ENCODE measurements around the gene DPF3.

DPF3 gene

GRCh38 chr14:72744416-72745120 lies 149.3 kb downstream of the DPF3 start:
- DNase-seq (ENCODE audit: low read depth in 2 of 3, low spot score in 2 of 3) = no peak

- no peak for DNase-seq (ENCODE audit: low read depth in 2 of 3, low spot score in 2 of 3)
These were observed 150.3 kb downstream of the DPF3 start for GRCh38 chr14:72743626-72744025.

GRCh38 chr14:72742838-72743195 lies 151.1 kb downstream of the DPF3 start:
- no peak for DNase-seq (ENCODE audit: low read depth in 2 of 3, low spot score in 2 of 3)

- DNase-seq (ENCODE audit: low read depth in 2 of 3, low spot score in 2 of 3) = no peak
These were observed 151.6 kb downstream of the DPF3 start for GRCh38 chr14:72742118-72742837.

- no peak for DNase-seq (ENCODE audit: low read depth in 2 of 3, low spot score in 2 of 3)
These were observed 152.1 kb downstream of the DPF3 start for GRCh38 chr14:72741826-72742117.

- DNase-seq (ENCODE audit: low read depth in 2 of 3, low spot score in 2 of 3) = no peak
These were observed 152.7 kb downstream of the DPF3 start for GRCh38 chr14:72740966-72741825.

GRCh38 chr14:72740504-72740961 lies 153.4 kb downstream of the DPF3 start:
- DNase-seq (ENCODE audit: low read depth in 2 of 3, low spot score in 2 of 3) = no peak

GRCh38 chr14:72739446-72740405 lies 154.2 kb downstream of the DPF3 start:
- DNase-seq (ENCODE audit: low read depth in 2 of 3, low spot score in 2 of 3) = no peak

GRCh38 chr14:72738161-72738611 lies 155.7 kb downstream of the DPF3 start:
- DNase-seq (ENCODE audit: low read depth in 2 of 3, low spot score in 2 of 3) = no peak

GRCh38 chr14:72737560-72737943 lies 156.3 kb downstream of the DPF3 start:
- DNase-seq (ENCODE audit: low read depth in 2 of 3, low spot score in 2 of 3) = no peak

- DNase-seq (ENCODE audit: low read depth in 2 of 3, low spot score in 2 of 3) = no peak
These were observed 156.9 kb downstream of the DPF3 start for GRCh38 chr14:72736786-72737559.

GRCh38 chr14:72736308-72736707 lies 157.6 kb downstream of the DPF3 start:
- no peak for DNase-seq (ENCODE audit: low read depth in 2 of 3, low spot score in 2 of 3)

- no peak for DNase-seq (ENCODE audit: low read depth in 2 of 3, low spot score in 2 of 3)
These were observed 161.7 kb downstream of the DPF3 start for GRCh38 chr14:72732022-72732780.

GRCh38 chr14:72731252-72732020 lies 162.5 kb downstream of the DPF3 start:
- no peak for DNase-seq (ENCODE audit: low read depth in 2 of 3, low spot score in 2 of 3)

- no peak for DNase-seq (ENCODE audit: low read depth in 2 of 3, low spot score in 2 of 3)
These were observed 163.4 kb downstream of the DPF3 start for GRCh38 chr14:72730468-72730867.

GRCh38 chr14:72726444-72726843 lies 167.5 kb downstream of the DPF3 start:
- no peak for DNase-seq (ENCODE audit: low read depth in 2 of 3, low spot score in 2 of 3)

- DNase-seq (ENCODE audit: low read depth in 2 of 3, low spot score in 2 of 3) = no peak
These were observed 169.9 kb downstream of the DPF3 start for GRCh38 chr14:72723858-72724530.

GRCh38 chr14:72722201-72722785 lies 171.6 kb downstream of the DPF3 start:
- no peak for DNase-seq (ENCODE audit: low read depth in 2 of 3, low spot score in 2 of 3)

All from activated CD8-positive, alpha-beta memory T cell treated with anti-CD3 and anti-CD28 coated beads for 48 hours (primary cell).